ENCODE measurements around the gene GTPBP3. TPM values are rescaled to one million over a fixed set of nuclear protein-coding genes. Genes with fewer than 3 reads are reported as not detected.

Gene GTPBP3
- total and polyA plus RNA-seq, 2 of the 13 experiments (the other 11 are each of a cell fraction or from before 2014, with no cell fraction given): 17.5 to 30.0 TPM

DNA sequence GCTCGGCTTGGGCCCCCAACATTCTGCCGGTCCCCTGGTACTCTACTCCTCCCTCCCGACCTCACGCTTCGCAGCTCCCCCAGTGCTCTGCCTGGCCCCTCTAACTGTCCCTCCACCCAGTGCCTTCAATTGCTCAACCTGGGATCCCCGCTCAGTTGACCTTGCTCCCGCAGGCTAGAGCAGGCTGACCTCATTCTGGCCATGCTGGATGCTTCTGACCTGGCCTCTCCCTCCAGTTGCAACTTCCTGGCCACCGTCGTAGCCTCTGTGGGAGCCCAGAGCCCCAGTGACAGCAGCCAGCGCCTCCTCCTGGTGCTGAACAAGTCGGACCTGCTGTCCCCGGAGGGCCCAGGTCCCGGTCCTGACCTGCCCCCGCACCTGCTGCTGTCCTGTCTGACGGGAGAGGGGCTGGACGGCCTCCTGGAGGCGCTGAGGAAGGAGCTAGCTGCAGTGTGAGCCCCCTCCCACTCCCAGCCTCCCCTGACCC, 3.6 kb downstream of the GTPBP3 start (continued):
- TF ChIP-seq HNRNPL (IDR thresholded peaks at IDR 0.05; ENCODE audit: low read depth, low read length) (no peak), CBX2 (IDR thresholded peaks at IDR 0.05; ENCODE audit: low read depth, low read length) (no peak), CBX2 (CRISPR knock-in tag; IDR thresholded peaks at IDR 0.05; ENCODE audit: low read depth) (no peak), RCOR2 (CRISPR knock-in tag; IDR thresholded peaks at IDR 0.05) (no peak), CAMTA2 (CRISPR knock-in tag; IDR thresholded peaks at IDR 0.05; ENCODE audit: borderline replicate concordance) (no peak), ZNF230 (CRISPR knock-in tag; IDR thresholded peaks at IDR 0.05) (no peak), ZNF33B (CRISPR knock-in tag; IDR thresholded peaks at IDR 0.05) (0 out of 2 replicates have a peak, but pooled peaks have one; percentile 24), SMARCE1 (IDR thresholded peaks at IDR 0.05; ENCODE audit: borderline replicate concordance) (no peak), IKZF4 (CRISPR knock-in tag; IDR thresholded peaks at IDR 0.05; ENCODE audit: borderline replicate concordance, low read depth, not compliant biosample characterization) (no peak), ZNF496 (CRISPR knock-in tag; IDR thresholded peaks at IDR 0.05; ENCODE audit: insufficient replicate concordance) (no peak), ZNF652 (CRISPR knock-in tag; IDR thresholded peaks at IDR 0.05; ENCODE audit: borderline replicate concordance, low read depth) (no peak), SAFB2 (CRISPR knock-in tag; IDR thresholded peaks at IDR 0.05; ENCODE audit: borderline replicate concordance, low read depth) (no peak), SRSF4 (IDR thresholded peaks at IDR 0.05; ENCODE audit: low read depth, low read length, poor library complexity, severe bottlenecking) (no peak), SP4 (CRISPR knock-in tag; IDR thresholded peaks at IDR 0.05) (peak; percentile 18; the same call in 1 of the 2 replicates)
- TF ChIP-seq, protein P1, sequence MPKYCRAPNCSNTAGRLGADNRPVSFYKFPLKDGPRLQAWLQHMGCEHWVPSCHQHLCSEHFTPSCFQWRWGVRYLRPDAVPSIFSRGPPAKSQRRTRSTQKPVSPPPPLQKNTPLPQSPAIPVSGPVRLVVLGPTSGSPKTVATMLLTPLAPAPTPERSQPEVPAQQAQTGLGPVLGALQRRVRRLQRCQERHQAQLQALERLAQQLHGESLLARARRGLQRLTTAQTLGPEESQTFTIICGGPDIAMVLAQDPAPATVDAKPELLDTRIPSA (CRISPR knock-in tag; IDR thresholded peaks at IDR 0.05; ENCODE audit: borderline replicate concordance): no peak
- TF ChIP-seq, protein P2, sequence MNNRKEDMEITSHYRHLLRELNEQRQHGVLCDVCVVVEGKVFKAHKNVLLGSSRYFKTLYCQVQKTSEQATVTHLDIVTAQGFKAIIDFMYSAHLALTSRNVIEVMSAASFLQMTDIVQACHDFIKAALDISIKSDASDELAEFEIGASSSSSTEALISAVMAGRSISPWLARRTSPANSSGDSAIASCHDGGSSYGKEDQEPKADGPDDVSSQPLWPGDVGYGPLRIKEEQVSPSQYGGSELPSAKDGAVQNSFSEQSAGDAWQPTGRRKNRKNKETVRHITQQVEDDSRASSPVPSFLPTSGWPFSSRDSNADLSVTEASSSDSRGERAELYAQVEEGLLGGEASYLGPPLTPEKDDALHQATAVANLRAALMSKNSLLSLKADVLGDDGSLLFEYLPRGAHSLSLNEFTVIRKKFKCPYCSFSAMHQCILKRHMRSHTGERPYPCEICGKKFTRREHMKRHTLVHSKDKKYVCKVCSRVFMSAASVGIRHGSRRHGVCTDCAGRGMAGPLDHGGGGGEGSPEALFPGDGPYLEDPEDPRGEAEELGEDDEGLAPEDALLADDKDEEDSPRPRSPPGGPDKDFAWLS (CRISPR knock-in tag; IDR thresholded peaks at IDR 0.05; ENCODE audit: borderline replicate concordance): no peak
- TF ChIP-seq, protein P3, sequence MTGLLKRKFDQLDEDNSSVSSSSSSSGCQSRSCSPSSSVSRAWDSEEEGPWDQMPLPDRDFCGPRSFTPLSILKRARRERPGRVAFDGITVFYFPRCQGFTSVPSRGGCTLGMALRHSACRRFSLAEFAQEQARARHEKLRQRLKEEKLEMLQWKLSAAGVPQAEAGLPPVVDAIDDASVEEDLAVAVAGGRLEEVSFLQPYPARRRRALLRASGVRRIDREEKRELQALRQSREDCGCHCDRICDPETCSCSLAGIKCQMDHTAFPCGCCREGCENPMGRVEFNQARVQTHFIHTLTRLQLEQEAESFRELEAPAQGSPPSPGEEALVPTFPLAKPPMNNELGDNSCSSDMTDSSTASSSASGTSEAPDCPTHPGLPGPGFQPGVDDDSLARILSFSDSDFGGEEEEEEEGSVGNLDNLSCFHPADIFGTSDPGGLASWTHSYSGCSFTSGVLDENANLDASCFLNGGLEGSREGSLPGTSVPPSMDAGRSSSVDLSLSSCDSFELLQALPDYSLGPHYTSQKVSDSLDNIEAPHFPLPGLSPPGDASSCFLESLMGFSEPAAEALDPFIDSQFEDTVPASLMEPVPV (CRISPR knock-in tag; IDR thresholded peaks at IDR 0.05): no peak
- TF ChIP-seq, protein P4, sequence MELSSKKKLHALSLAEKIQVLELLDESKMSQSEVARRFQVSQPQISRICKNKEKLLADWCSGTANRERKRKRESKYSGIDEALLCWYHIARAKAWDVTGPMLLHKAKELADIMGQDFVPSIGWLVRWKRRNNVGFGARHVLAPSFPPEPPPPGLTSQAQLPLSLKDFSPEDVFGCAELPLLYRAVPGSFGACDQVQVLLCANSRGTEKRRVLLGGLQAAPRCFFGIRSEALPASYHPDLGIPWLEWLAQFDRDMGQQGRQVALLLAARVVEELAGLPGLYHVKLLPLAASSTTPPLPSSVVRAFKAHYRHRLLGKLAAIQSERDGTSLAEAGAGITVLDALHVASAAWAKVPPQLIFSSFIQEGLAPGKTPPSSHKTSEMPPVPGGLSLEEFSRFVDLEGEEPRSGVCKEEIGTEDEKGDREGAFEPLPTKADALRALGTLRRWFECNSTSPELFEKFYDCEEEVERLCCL (CRISPR knock-in tag; IDR thresholded peaks at IDR 0.05; ENCODE audit: borderline replicate concordance): no peak
- TF ChIP-seq, protein P5, sequence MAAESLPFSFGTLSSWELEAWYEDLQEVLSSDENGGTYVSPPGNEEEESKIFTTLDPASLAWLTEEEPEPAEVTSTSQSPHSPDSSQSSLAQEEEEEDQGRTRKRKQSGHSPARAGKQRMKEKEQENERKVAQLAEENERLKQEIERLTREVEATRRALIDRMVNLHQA (CRISPR knock-in tag; IDR thresholded peaks at IDR 0.05): no peak; the same call in 1 of the 2 replicates
- TF ChIP-seq, protein P6, sequence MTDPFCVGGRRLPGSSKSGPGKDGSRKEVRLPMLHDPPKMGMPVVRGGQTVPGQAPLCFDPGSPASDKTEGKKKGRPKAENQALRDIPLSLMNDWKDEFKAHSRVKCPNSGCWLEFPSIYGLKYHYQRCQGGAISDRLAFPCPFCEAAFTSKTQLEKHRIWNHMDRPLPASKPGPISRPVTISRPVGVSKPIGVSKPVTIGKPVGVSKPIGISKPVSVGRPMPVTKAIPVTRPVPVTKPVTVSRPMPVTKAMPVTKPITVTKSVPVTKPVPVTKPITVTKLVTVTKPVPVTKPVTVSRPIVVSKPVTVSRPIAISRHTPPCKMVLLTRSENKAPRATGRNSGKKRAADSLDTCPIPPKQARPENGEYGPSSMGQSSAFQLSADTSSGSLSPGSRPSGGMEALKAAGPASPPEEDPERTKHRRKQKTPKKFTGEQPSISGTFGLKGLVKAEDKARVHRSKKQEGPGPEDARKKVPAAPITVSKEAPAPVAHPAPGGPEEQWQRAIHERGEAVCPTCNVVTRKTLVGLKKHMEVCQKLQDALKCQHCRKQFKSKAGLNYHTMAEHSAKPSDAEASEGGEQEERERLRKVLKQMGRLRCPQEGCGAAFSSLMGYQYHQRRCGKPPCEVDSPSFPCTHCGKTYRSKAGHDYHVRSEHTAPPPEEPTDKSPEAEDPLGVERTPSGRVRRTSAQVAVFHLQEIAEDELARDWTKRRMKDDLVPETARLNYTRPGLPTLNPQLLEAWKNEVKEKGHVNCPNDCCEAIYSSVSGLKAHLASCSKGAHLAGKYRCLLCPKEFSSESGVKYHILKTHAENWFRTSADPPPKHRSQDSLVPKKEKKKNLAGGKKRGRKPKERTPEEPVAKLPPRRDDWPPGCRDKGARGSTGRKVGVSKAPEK (CRISPR knock-in tag; IDR thresholded peaks at IDR 0.05; ENCODE audit: borderline replicate concordance): no peak
